ENCODE data around the gene CCDC88B.
A peak's percentile ranks its signal among the peaks of the same experiment; 100 is the strongest.
"Not testable (repeated sequence)": the region's sequence is repeated elsewhere in the genome, so short reads cannot be mapped to it uniquely, and the experiment has no call there.

The CCDC88B gene

GRCh38 chr11:64323984-64324383, 16.0 kb upstream of the CCDC88B start:
- not testable (repeated sequence) for DNase-seq

GRCh38 chr11:64324692-64325469, 15.1 kb upstream of the CCDC88B start:
- no peak for DNase-seq

DNA sequence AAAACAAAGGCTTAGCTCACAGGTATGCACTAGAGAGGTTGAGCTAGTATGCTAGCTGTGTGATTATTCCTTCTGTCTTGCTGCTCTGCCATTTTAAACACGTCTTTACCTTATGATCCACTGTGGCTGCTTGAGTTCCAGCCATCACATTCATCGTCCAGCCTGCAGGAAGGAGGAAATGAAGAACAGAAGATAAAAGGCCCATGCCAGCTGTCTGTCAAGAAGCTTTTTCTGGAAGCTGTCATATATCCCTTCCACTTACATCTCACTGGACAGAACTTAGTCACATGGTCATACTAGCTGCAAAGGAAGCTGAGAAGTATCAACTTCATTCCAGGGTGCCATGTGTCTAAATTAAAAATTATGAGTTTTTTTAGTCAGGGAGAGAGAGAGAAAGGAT, 12.6 kb upstream of the CCDC88B start:
- no peak for DNase-seq

DNA sequence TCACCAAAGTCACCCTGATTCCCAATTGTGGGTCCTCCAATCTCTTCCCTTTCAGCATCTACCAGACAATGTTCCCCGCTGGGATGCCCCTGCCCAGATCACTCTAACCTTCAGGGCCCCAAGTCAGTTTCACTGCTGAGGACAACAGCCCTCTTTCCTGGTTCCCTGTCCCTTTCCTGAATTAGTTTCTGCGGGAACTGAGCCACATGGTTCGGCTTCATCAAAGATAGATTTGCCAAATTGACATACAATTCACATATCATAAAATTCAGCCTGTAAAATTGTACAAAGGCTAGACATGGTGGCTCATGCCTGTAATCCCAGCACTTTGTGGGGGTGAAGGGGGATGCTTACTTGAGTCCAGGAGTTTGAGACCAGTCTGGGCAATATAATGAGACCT, 12.0 kb upstream of the CCDC88B start:
- no peak for DNase-seq

GRCh38 chr11:64330888-64331287, 9.1 kb upstream of the CCDC88B start:
- DNase-seq = no peak

GRCh38 chr11:64331569-64332371, 8.2 kb upstream of the CCDC88B start:
- peak; percentile 58 for DNase-seq

- DNase-seq = no peak
Observed at GRCh38 chr11:64333556-64333955, 6.4 kb upstream of the CCDC88B start.

DNA sequence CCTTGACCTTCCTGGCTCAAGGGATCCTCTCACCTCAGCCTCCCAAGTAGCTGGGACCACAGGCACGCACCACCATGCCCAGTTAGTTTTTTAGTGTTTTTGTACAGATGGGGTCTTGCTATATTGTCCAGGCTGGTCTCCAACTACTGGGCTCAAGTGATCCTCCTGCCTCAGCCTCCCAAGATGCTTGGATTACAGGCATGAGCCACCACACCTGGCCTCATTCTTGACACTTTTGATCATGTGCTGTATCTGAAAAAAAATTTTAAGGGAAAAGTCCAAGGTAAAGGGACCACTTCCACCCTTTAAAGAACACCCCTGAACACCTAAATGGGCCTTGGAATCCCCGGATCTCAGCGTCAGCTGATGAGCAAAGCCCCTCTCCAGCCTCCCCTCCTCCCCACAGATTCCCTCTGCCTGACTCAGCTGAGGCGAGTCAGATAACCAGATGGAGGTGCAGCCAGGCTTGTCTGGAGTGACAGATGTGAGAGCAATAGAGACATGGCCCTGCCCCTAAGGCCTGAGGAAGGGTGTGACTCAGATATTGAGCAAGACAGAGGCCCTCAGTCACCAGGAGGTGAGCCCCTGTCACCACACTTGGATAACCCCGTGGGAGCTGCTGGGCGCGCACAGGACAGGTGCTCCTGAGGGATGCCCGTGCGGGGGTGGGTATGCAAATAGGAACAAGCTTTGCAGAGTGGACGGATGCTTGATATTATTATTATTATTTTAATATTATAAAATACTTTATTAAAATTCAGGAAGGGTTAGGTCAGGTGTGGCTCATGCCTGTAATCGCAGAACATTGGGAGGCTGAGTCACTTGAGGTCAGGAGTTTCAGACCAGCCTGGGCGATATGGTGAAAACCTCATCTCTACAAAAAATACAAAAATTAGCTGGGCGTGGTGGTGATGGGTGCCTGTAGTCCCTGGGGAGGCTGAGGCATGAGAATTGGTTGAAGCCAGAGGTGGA, 5.0 kb upstream of the CCDC88B start:
- no peak for DNase-seq

DNA sequence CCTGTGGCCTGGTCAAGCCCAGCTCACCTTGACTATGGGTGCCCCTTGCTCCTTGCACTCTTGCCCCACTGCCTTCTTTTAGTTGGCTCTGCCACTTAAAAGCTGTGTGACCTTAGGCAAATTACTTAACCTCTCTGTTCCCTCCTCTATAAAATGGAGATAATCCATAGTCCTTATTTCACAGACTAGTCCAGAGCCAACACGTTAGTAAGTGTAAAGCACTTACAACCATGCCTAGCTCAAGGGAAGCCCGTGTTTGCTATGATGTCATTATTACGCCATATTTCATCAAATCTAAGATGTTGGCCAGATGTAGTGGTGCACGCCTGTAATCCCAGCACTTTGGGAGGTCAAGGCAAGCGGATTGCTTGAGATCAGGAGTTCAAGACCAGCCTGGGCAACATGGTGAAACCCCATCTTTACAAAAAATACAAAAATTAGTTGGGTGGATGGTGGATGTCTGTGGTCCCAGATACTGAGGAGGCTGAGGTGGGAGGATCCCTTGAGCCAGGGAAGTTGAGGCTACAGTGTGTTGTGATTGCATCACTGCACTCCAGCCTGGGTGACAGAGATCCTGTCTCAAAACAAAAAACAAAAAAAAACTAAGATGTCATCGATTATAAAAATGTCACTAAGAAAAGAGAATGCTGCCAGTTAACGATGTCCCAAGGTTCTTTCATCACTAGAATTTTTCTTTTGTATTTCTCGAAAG, 2.3 kb upstream of the CCDC88B start:
- no peak for DNase-seq

GRCh38 chr11:64338716-64339115, 1.3 kb upstream of the CCDC88B start:
- no peak for DNase-seq

GRCh38 chr11:64339286-64339685, 718 bp upstream of the CCDC88B start:
- no peak for DNase-seq

- DNase-seq = peak; percentile 80
Observed at GRCh38 chr11:64340671-64341335, 799 bp downstream of the CCDC88B start.

- DNase-seq = no peak
Observed at GRCh38 chr11:64341429-64341828, 1.4 kb downstream of the CCDC88B start.

GRCh38 chr11:64341851-64342791, 2.1 kb downstream of the CCDC88B start:
- DNase-seq = peak; percentile 88

- no peak for DNase-seq
Observed at GRCh38 chr11:64342869-64343745, 3.1 kb downstream of the CCDC88B start.

GRCh38 chr11:64343767-64344559, 4.0 kb downstream of the CCDC88B start:
- DNase-seq = no peak

DNA sequence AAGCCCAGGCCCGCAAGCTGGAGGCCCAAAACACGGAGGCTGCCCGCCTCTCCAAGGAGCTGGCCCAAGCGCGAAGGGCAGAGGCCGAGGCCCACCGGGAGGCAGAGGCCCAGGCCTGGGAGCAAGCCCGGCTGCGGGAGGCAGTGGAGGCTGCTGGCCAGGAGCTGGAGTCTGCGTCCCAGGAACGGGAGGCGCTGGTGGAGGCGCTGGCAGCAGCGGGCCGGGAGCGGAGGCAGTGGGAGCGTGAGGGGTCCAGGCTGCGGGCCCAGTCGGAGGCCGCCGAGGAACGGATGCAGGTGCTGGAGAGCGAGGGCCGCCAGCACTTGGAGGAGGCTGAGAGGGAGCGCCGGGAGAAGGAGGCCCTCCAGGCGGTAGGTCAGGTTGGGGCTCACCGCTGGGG, 4.8 kb downstream of the CCDC88B start:
- no peak for DNase-seq

DNA sequence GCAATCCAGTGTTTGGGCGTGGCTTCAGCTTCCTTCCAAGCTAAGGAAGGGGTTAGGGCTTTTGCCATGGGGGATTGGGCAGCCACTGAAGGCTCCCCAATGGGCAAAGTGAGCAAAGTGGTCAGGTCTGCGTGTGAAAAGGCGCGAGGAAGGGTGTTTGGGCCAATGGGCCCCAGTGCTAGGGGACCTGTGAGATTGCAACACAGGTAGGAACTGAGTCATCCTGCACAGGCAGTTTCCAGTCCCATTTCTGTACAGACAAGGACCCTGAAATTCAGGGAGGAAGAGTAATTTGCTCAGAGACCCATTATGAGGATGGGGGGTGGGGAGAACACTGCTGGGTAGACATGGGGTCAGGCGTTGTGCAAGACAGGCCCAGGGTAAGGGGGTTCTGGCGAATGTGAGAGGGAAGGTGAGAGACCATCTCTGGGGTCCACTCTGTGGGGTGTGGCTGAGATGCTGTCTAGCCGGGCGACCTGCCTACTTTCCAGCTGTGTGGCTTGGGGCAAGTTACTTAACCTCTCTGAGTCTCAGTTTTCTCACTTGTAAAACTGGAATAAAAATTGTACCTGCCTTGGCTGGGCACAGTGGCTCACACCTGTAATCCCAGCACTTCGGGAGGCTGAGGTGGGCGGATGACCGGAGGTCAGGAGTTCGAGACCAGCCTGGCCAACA, 7.3 kb downstream of the CCDC88B start:
- DNase-seq = no peak
